H1 (cell line): ENCODE measurements around the gene INPP4B.

Experiments used
- CTCF ChIP-seq, 3 experiments: IDR thresholded peaks; 1 replicate in 2 of 3; 2 replicates in 1 of 3; pipeline versions ENCODE4 v1.5.1 to v1.6.1; 2011; ENCODE audit warnings: low read length in 3 of 3, mild to moderate bottlenecking in 3 of 3, inconsistent platforms in 2 of 3, low read depth in 1 of 3, moderate library complexity in 1 of 3; ENCODE audit not compliant: insufficient read depth in 1 of 3; ENCODE audit errors: control extremely low read depth in 1 of 3
- JUND ChIP-seq: IDR thresholded peaks from 2 replicates; pipeline ENCODE4 v1.6.1; 2011; ENCODE audit warnings: mild to moderate bottlenecking, improper control_type of control experiment, low read length
- NANOG ChIP-seq: IDR thresholded peaks from 2 replicates; pipeline ENCODE4 v1.6.1; 2011; ENCODE audit warnings: low read length, low read depth, mild to moderate bottlenecking, inconsistent platforms; ENCODE audit not compliant: insufficient read depth, poor library complexity, severe bottlenecking
- POLR2A ChIP-seq, 2 experiments: IDR thresholded peaks; 1 replicate in 1 of 2; 2 replicates in 1 of 2; pipeline ENCODE4 v1.6.1; 2011; ENCODE audit warnings: low read depth in 2 of 2, low read length in 2 of 2, mild to moderate bottlenecking in 2 of 2; ENCODE audit errors: control extremely low read depth in 1 of 2
- RAD21 ChIP-seq, 2 experiments: IDR thresholded peaks in 1 of 2; conservative IDR thresholded peaks in 1 of 2; 2 replicates each; pipeline ENCODE4 v1.6.1; 2011; ENCODE audit warnings: low read depth in 2 of 2, low read length in 2 of 2, improper control_type of control experiment in 1 of 2, inconsistent platforms in 1 of 2, mild to moderate bottlenecking in 1 of 2, moderate library complexity in 1 of 2
- RBBP5 ChIP-seq: IDR thresholded peaks from 2 replicates; pipeline ENCODE4 v1.7.1; 2012; ENCODE audit warnings: low read depth, mild to moderate bottlenecking, inconsistent platforms, low read length, moderate library complexity, borderline replicate concordance
- RXRA ChIP-seq: IDR thresholded peaks from 2 replicates; pipeline ENCODE4 v1.6.1; 2011; ENCODE audit warnings: low read depth, mild to moderate bottlenecking, low read length, moderate library complexity; ENCODE audit not compliant: insufficient read depth

GRCh38 chr4:142284402-142285221 lies 561.5 kb downstream of the INPP4B start:
- TF ChIP-seq POLR2A (IDR thresholded peaks at IDR 0.05; ENCODE audit: control extremely low read depth in 1 of 2, low read depth in 2 of 2, low read length in 2 of 2) (no peak), NANOG (no peak), RAD21 (IDR thresholded peaks at IDR 0.05 in 1 of 2, conservative IDR thresholded peaks at IDR 0.05 in 1 of 2; ENCODE audit: low read depth in 2 of 2, low read length in 2 of 2) (no peak), CTCF (IDR thresholded peaks at IDR 0.05; ENCODE audit: control extremely low read depth in 1 of 3, insufficient read depth in 1 of 3, low read depth in 1 of 3, low read length in 3 of 3) (no peak), RBBP5 (no peak), RXRA (no peak), JUND (no peak)
